ENCODE results near the gene TSHR.

Gene TSHR

GRCh38 chr14:81193924-81194633, 238.7 kb downstream of the TSHR start:
- H3K27ac ChIP-seq, result no peak overlapping the region
- H4K20me1 ChIP-seq, result peaks cover 0 to 46% (median 0%) of the 10 kb centered on the region in 11 experiments; a peak in 5 of 22 replicates
- H3K27me3 ChIP-seq, result no peaks in the 10 kb centered on the region
- H3K4me2 ChIP-seq, result no peak overlapping the region
- peaks cover 79 to 100% (median 99%) of the 10 kb centered on the region in 11 experiments for H3K36me3 ChIP-seq
- H3K9me3 ChIP-seq (replicated peaks in 1 of 11), result no peaks in the 10 kb centered on the region
- no peak overlapping the region for H3K4me3 ChIP-seq
- no peak overlapping the region for H3K9ac ChIP-seq
- no peak for TF ChIP-seq Cebpa-rat (IDR thresholded peaks at IDR 0.05)
- H3K4me1 ChIP-seq, result no peaks in the 10 kb centered on the region
